K562 (cell line): ENCODE measurements around the gene PTPN14. TPM values are rescaled to one million over a fixed set of nuclear protein-coding genes. Genes with fewer than 3 reads are reported as not detected.
A peak's percentile ranks its signal among the peaks of the same experiment; 100 is the strongest.

Experiments
- C11orf30 ChIP-seq: fragments of 450-650 bp; IDR thresholded peaks from 2 replicates; pipeline ENCODE4 v1.6.1; 2016; ENCODE audit warnings: low read depth, mild to moderate bottlenecking
- CC2D1A ChIP-seq: fragments of 450-650 bp; IDR thresholded peaks from 2 replicates; pipeline ENCODE4 v1.6.1; 2017; ENCODE audit warnings: mild to moderate bottlenecking
- DDX20 ChIP-seq: fragments of 450-650 bp; IDR thresholded peaks from 2 replicates; pipeline ENCODE4 v1.6.1; 2016; ENCODE audit warnings: missing genetic modification characterization, low read depth, mild to moderate bottlenecking, missing compliant biosample characterization, moderate library complexity
- EZH2 ChIP-seq: IDR thresholded peaks from 2 replicates; pipeline ENCODE4 v1.6.1; 2012; ENCODE audit warnings: low read depth, mild to moderate bottlenecking, inconsistent platforms, low read length, borderline replicate concordance
- FOXA1 ChIP-seq: fragments of 450-650 bp; IDR thresholded peaks from 2 replicates; pipeline ENCODE4 v1.6.1; 2016; ENCODE audit warnings: mild to moderate bottlenecking, borderline replicate concordance
- FOXK2 ChIP-seq, 2 experiments: fragments of 450-650 bp; IDR thresholded peaks in 1 of 2; conservative IDR thresholded peaks in 1 of 2; 2 replicates each; pipeline ENCODE4 v1.6.1; 2016; ENCODE audit warnings: low read depth in 2 of 2, mild to moderate bottlenecking in 1 of 2
- MAX ChIP-seq: sonication (generic); formaldehyde crosslinking; IDR thresholded peaks from 2 replicates; pipeline ENCODE4 v1.9.0; 2022; ENCODE audit warnings: mild to moderate bottlenecking, missing genetic modification reagents
- MXI1 ChIP-seq: IDR thresholded peaks from 2 replicates; pipeline ENCODE4 v1.6.1; 2011; ENCODE audit warnings: low read depth, mild to moderate bottlenecking, improper control_type of control experiment, low read length
- NCOA1 ChIP-seq: fragments of 450-650 bp; IDR thresholded peaks from 2 replicates; pipeline ENCODE4 v1.6.1; 2016; ENCODE audit warnings: low read depth
- PCBP2 ChIP-seq: fragments of 200-400 bp; formaldehyde crosslinking; IDR thresholded peaks from 2 replicates; pipeline ENCODE4 v1.6.1; 2018; ENCODE audit warnings: low read length, low read depth, mild to moderate bottlenecking, moderate library complexity; ENCODE audit not compliant: poor library complexity, severe bottlenecking
- POLR2B ChIP-seq: fragments of 450-650 bp; IDR thresholded peaks from 2 replicates; pipeline ENCODE4 v1.6.1; 2018; ENCODE audit warnings: low read depth; ENCODE audit not compliant: partially characterized antibody
- SMC3 ChIP-seq: conservative IDR thresholded peaks from 2 replicates; pipeline ENCODE4 v1.6.1; 2011; ENCODE audit warnings: low read depth, low read length, improper control_type of control experiment; ENCODE audit not compliant: insufficient read depth
- SRSF3 ChIP-seq: fragments of 200-400 bp; formaldehyde crosslinking; IDR thresholded peaks from 2 replicates; pipeline ENCODE4 v1.6.1; 2016; ENCODE audit warnings: mild to moderate bottlenecking, low read length, moderate library complexity; ENCODE audit not compliant: insufficient read depth
- STAG1 ChIP-seq: sonication (generic); formaldehyde crosslinking; IDR thresholded peaks from 2 replicates; pipeline ENCODE4 v1.5.0; 2020; ENCODE audit warnings: missing genetic modification reagents, borderline replicate concordance
- TCF7L2 ChIP-seq: fragments of 150-350 bp; IDR thresholded peaks from 2 replicates; pipeline ENCODE4 v1.6.1; 2016; ENCODE audit warnings: low read depth, mild to moderate bottlenecking, low read length, moderate library complexity
- TCFL5 ChIP-seq: fragments of 250-450 bp; sonication (Bioruptor Pico); conservative IDR thresholded peaks from 2 replicates; pipeline ENCODE4 v1.6.1; 2021; ENCODE audit warnings: mild to moderate bottlenecking, moderate library complexity, matching md5 sums
- YBX1 ChIP-seq: fragments of 450-650 bp; IDR thresholded peaks from 2 replicates; pipeline ENCODE4 v1.7.1; 2016; ENCODE audit warnings: mild to moderate bottlenecking
- ZBTB9 ChIP-seq: fragments of 450-650 bp; formaldehyde crosslinking; IDR thresholded peaks from 2 replicates; pipeline ENCODE4 v1.4.0; 2020; ENCODE audit warnings: mild to moderate bottlenecking, moderate library complexity
- ZNF140 ChIP-seq: fragments of 250-450 bp; sonication (Bioruptor Pico); IDR thresholded peaks from 2 replicates; pipeline ENCODE4 v1.8.0; 2021; ENCODE audit warnings: moderate library complexity, mild to moderate bottlenecking, inconsistent platforms
- ZNF239 ChIP-seq: fragments of 250-450 bp; sonication (Bioruptor Pico); IDR thresholded peaks from 2 replicates; pipeline ENCODE4 v1.4.0; 2020; ENCODE audit warnings: mild to moderate bottlenecking
- ZNF699 ChIP-seq: fragments of 250-450 bp; sonication (Bioruptor Pico); IDR thresholded peaks from 2 replicates; pipeline ENCODE4 v1.8.0; 2021; ENCODE audit warnings: mild to moderate bottlenecking, moderate library complexity; ENCODE audit not compliant: insufficient replicate concordance
- ZNF785 ChIP-seq: fragments of 250-450 bp; sonication (Bioruptor Pico); IDR thresholded peaks from 2 replicates; pipeline ENCODE4 v1.4.0; 2020; ENCODE audit warnings: mild to moderate bottlenecking
- ZSCAN29 ChIP-seq: fragments of 450-650 bp; IDR thresholded peaks from 2 replicates; pipeline ENCODE4 v1.6.1; 2017
- polyA plus RNA-seq, 8 experiments: library from polyadenylated mRNA; depleted of rRNA in 4 of 8; stranded (reverse) in 5 of 8; unstranded in 3 of 8; fragments of >200 nt; fragmentation: Nextera tagmentation in 2 of 8; fragmentation: Illumina TruSeq in 1 of 8; extraction: Ambion mirVana in 2 of 8; extraction: Trizol in 1 of 8; gene quantifications; 2 replicates each; pipeline versions ENCODE4 v1.2.1 to v1.2.3, GENCODE V29; 2011 to 2014; ENCODE audit warnings: inconsistent platforms in 1 of 8, missing spikeins in 1 of 8
- total RNA-seq, 7 experiments: library from RNA; depleted of rRNA in 6 of 7; stranded (reverse); fragments of >200 nt in 6 of 7; fragmentation: Illumina TruSeq in 2 of 7; extraction: Trizol in 2 of 7; gene quantifications; 2 replicates each; pipeline versions ENCODE4 v1.2.1 to v1.2.3, GENCODE V29; 2011 to 2021; ENCODE audit warnings: low replicate concordance in 1 of 7

PTPN14 gene
- total and polyA plus RNA-seq, 9 of the 15 experiments (the other 6 are each of a cell fraction or from before 2014, with no cell fraction given): 0.01 to 0.29 (median 0.04) TPM; not detected in 6

GRCh38 chr1:214328770-214329469 lies 222.5 kb downstream of the PTPN14 start (continued):
- TF ChIP-seq MAX: no peak
- TF ChIP-seq ZNF140 (CRISPR knock-in tag): no peak
- no peak for TF ChIP-seq POLR2B
- no peak for TF ChIP-seq C11orf30
- TF ChIP-seq ZNF785 (CRISPR knock-in tag): no peak
- no peak for TF ChIP-seq EZH2
- TF ChIP-seq NCOA1: no peak
- TF ChIP-seq CC2D1A: 0 out of 2 replicates have a peak, but pooled peaks have one; percentile 21
- TF ChIP-seq MXI1: no peak
- no peak for TF ChIP-seq ZNF239 (CRISPR knock-in tag)
- peak; percentile 94 for TF ChIP-seq SMC3
- no peak for TF ChIP-seq DDX20 (tag)
- no peak for TF ChIP-seq FOXA1
- TF ChIP-seq SRSF3: no peak
- no peak for TF ChIP-seq ZBTB9 (CRISPR knock-in tag)
- TF ChIP-seq TCF7L2: no peak
- no peak for TF ChIP-seq ZSCAN29
- no peak for TF ChIP-seq YBX1
- no peak for TF ChIP-seq ZNF699 (CRISPR knock-in tag)
- TF ChIP-seq PCBP2: no peak
- no peak for TF ChIP-seq FOXK2 (conservative IDR thresholded peaks at IDR 0.05 in 1 of 2, IDR thresholded peaks at IDR 0.05 in 1 of 2; ENCODE audit: low read depth in 2 of 2)
- TF ChIP-seq STAG1: peak; percentile 70
- TF ChIP-seq TCFL5: no peak
